ENCODE measurements around the gene PFDN6. TPM values are rescaled to one million over a fixed set of nuclear protein-coding genes. Genes with fewer than 3 reads are reported as not detected.
A peak's percentile ranks its signal among the peaks of the same experiment; 100 is the strongest.

Gene PFDN6
- total and polyA plus RNA-seq, 2 of the 13 experiments (the other 11 are each of a cell fraction or from before 2014, with no cell fraction given), result 75.5 to 87.0 TPM

DNA sequence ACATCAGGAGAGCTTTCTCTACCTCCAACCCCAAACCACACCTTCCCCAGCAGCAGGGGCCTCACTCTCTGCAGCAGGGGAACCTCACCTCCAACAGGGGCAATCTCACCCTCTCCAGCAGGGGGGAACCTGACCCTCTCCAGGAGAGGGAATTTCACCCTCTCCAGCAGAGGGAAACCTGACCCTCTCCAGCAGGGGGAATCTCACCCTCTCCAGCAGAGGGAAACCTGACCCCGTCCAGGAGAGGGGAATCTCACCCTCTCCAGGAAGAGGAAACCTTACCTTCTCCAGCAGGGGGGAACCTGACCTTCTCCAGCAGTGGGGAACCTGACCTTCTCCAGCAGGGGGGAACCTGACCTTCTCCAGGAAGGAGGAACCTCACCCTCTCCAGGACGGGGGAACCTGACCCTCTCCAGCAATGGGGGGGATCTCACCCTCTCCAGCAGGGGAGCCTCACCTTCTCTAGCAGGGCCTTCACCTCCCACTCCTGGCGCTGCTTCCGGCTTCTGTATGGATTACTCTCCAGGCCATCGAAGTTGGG lies 9.4 kb upstream of the PFDN6 start (continued):
- TF ChIP-seq, protein P1, sequence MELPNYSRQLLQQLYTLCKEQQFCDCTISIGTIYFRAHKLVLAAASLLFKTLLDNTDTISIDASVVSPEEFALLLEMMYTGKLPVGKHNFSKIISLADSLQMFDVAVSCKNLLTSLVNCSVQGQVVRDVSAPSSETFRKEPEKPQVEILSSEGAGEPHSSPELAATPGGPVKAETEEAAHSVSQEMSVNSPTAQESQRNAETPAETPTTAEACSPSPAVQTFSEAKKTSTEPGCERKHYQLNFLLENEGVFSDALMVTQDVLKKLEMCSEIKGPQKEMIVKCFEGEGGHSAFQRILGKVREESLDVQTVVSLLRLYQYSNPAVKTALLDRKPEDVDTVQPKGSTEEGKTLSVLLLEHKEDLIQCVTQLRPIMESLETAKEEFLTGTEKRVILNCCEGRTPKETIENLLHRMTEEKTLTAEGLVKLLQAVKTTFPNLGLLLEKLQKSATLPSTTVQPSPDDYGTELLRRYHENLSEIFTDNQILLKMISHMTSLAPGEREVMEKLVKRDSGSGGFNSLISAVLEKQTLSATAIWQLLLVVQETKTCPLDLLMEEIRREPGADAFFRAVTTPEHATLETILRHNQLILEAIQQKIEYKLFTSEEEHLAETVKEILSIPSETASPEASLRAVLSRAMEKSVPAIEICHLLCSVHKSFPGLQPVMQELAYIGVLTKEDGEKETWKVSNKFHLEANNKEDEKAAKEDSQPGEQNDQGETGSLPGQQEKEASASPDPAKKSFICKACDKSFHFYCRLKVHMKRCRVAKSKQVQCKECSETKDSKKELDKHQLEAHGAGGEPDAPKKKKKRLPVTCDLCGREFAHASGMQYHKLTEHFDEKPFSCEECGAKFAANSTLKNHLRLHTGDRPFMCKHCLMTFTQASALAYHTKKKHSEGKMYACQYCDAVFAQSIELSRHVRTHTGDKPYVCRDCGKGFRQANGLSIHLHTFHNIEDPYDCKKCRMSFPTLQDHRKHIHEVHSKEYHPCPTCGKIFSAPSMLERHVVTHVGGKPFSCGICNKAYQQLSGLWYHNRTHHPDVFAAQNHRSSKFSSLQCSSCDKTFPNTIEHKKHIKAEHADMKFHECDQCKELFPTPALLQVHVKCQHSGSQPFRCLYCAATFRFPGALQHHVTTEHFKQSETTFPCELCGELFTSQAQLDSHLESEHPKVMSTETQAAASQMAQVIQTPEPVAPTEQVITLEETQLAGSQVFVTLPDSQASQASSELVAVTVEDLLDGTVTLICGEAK (IDR thresholded peaks at IDR 0.05), result no peak
- TF ChIP-seq, protein P1 (CRISPR knock-in tag; IDR thresholded peaks at IDR 0.05), result no peak
- TF ChIP-seq MAZ (IDR thresholded peaks at IDR 0.05; ENCODE audit: borderline replicate concordance, low read depth, low read length) (peak; percentile 82; the same call in 1 of the 2 replicates), MAZ (CRISPR knock-in tag; IDR thresholded peaks at IDR 0.05; ENCODE audit: low read depth) (no peak), ZBTB7A (CRISPR knock-in tag; IDR thresholded peaks at IDR 0.05) (no peak), JUN (CRISPR knock-in tag; IDR thresholded peaks at IDR 0.05) (no peak), NFYB (CRISPR knock-in tag; IDR thresholded peaks at IDR 0.05) (no peak), MBD4 (IDR thresholded peaks at IDR 0.05; ENCODE audit: borderline replicate concordance, low read length) (no peak), GATA4 (IDR thresholded peaks at IDR 0.05; ENCODE audit: borderline replicate concordance, low read depth) (no peak), GABPB1 (CRISPR knock-in tag; IDR thresholded peaks at IDR 0.05) (peak; percentile 13; the same call in 1 of the 2 replicates), ZNF136 (CRISPR knock-in tag; IDR thresholded peaks at IDR 0.05; ENCODE audit: low read depth) (no peak), BHLHE40 (IDR thresholded peaks at IDR 0.05; ENCODE audit: low read length) (peak; percentile 30; the same call in 1 of the 2 replicates), GATAD1 (CRISPR knock-in tag; IDR thresholded peaks at IDR 0.05) (peak; percentile 62), FOXJ3 (CRISPR knock-in tag; IDR thresholded peaks at IDR 0.05; ENCODE audit: borderline replicate concordance) (no peak), SKI (IDR thresholded peaks at IDR 0.05; ENCODE audit: partially characterized antibody) (no peak), PHF21A (CRISPR knock-in tag; IDR thresholded peaks at IDR 0.05) (no peak), ZFYVE20 (CRISPR knock-in tag; IDR thresholded peaks at IDR 0.05; ENCODE audit: borderline replicate concordance, low read depth) (no peak), TEAD3 (CRISPR knock-in tag; optimal IDR thresholded peaks at IDR 0.05; ENCODE audit: borderline replicate concordance) (peak; percentile 64)
- TF ChIP-seq, protein P2, sequence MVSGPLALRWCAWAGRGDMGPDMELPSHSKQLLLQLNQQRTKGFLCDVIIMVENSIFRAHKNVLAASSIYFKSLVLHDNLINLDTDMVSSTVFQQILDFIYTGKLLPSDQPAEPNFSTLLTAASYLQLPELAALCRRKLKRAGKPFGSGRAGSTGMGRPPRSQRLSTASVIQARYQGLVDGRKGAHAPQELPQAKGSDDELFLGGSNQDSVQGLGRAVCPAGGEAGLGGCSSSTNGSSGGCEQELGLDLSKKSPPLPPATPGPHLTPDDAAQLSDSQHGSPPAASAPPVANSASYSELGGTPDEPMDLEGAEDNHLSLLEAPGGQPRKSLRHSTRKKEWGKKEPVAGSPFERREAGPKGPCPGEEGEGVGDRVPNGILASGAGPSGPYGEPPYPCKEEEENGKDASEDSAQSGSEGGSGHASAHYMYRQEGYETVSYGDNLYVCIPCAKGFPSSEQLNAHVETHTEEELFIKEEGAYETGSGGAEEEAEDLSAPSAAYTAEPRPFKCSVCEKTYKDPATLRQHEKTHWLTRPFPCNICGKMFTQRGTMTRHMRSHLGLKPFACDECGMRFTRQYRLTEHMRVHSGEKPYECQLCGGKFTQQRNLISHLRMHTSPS (CRISPR knock-in tag; IDR thresholded peaks at IDR 0.05; ENCODE audit: low read depth), result no peak
- TF ChIP-seq, protein P3, sequence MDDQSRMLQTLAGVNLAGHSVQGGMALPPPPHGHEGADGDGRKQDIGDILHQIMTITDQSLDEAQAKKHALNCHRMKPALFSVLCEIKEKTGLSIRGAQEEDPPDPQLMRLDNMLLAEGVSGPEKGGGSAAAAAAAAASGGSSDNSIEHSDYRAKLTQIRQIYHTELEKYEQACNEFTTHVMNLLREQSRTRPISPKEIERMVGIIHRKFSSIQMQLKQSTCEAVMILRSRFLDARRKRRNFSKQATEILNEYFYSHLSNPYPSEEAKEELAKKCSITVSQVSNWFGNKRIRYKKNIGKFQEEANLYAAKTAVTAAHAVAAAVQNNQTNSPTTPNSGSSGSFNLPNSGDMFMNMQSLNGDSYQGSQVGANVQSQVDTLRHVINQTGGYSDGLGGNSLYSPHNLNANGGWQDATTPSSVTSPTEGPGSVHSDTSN (CRISPR knock-in tag; IDR thresholded peaks at IDR 0.05; ENCODE audit: borderline replicate concordance), result no peak
